ENCODE measurements around the gene CHMP6.
"Not testable (repeated sequence)": the region's sequence is repeated elsewhere in the genome, so short reads cannot be mapped to it uniquely, and the experiment has no call there.

Gene CHMP6

GRCh38 chr17:81013642-81014041, 22.0 kb downstream of the CHMP6 start:
- peaks cover 6% of the 10 kb centered on the region for H3K36me3 Mint-ChIP-seq (ENCODE audit: low read depth)
- no peak overlapping the region for H3K4me3 Mint-ChIP-seq
- intact Hi-C loops (cut with micrococcal nuclease) = no loop called here
- H3K9me3 Mint-ChIP-seq = peaks cover 14% of the 10 kb centered on the region
- H3K4me1 Mint-ChIP-seq (ENCODE audit: low read depth) = peaks cover 42% of the 10 kb centered on the region
- peaks cover 3% of the 10 kb centered on the region for H3K27me3 Mint-ChIP-seq
- H3K27ac Mint-ChIP-seq = no peak overlapping the region

GRCh38 chr17:81015136-81015535, 23.5 kb downstream of the CHMP6 start:
- H3K36me3 Mint-ChIP-seq (ENCODE audit: low read depth) = peaks cover 6% of the 10 kb centered on the region
- intact Hi-C loops (cut with micrococcal nuclease) = no loop called here
- peaks cover 13% of the 10 kb centered on the region for H3K27me3 Mint-ChIP-seq
- H3K4me3 Mint-ChIP-seq = no peak overlapping the region
- H3K4me1 Mint-ChIP-seq (ENCODE audit: low read depth) = peaks cover 39% of the 10 kb centered on the region
- no peak overlapping the region for H3K27ac Mint-ChIP-seq
- H3K9me3 Mint-ChIP-seq = peaks cover 14% of the 10 kb centered on the region

GRCh38 chr17:81016575-81016974, 24.9 kb downstream of the CHMP6 start:
- H3K27ac Mint-ChIP-seq = no peak overlapping the region
- peaks cover 19% of the 10 kb centered on the region for H3K27me3 Mint-ChIP-seq
- peaks cover 2% of the 10 kb centered on the region for H3K9me3 Mint-ChIP-seq
- no peaks in the 10 kb centered on the region for H3K36me3 Mint-ChIP-seq (ENCODE audit: low read depth)
- peaks cover 39% of the 10 kb centered on the region for H3K4me1 Mint-ChIP-seq (ENCODE audit: low read depth)
- no peak overlapping the region for H3K4me3 Mint-ChIP-seq
- intact Hi-C loops (cut with micrococcal nuclease) = no loop called here

GRCh38 chr17:81017330-81017729, 25.7 kb downstream of the CHMP6 start:
- intact Hi-C loops (cut with micrococcal nuclease); H3K4me3 Mint-ChIP-seq; H3K9me3 Mint-ChIP-seq: not testable (repeated sequence)

GRCh38 chr17:81018044-81018802, 26.6 kb downstream of the CHMP6 start:
- Mint-ChIP-seq H3K36me3 (ENCODE audit: low read depth) (no peaks in the 10 kb centered on the region), H3K27me3 (peaks cover 22% of the 10 kb centered on the region), H3K4me3 (peak overlapping the region; percentile 75), H3K9me3 (no peaks in the 10 kb centered on the region), H3K27ac (peak overlapping the region; percentile 89), H3K4me1 (ENCODE audit: low read depth) (peaks cover 34% of the 10 kb centered on the region)
- intact Hi-C loops (cut with micrococcal nuclease) = no loop called here

More at GRCh38 chr17:81017330-81017729, 25.7 kb downstream of the CHMP6 start:
- Mint-ChIP-seq H3K27ac (peak overlapping the region; percentile 89), H3K4me1 (ENCODE audit: low read depth) (peaks cover 34% of the 10 kb centered on the region), H3K27me3 (peaks cover 20% of the 10 kb centered on the region)
- H3K36me3 Mint-ChIP-seq (ENCODE audit: low read depth) = not testable (repeated sequence)

GRCh38 chr17:81019563-81020442, 28.2 kb downstream of the CHMP6 start:
- no peaks in the 10 kb centered on the region for H3K36me3 Mint-ChIP-seq (ENCODE audit: low read depth)
- intact Hi-C loops (cut with micrococcal nuclease) = no loop called here
- H3K4me1 Mint-ChIP-seq (ENCODE audit: low read depth) = peaks cover 39% of the 10 kb centered on the region
- H3K9me3 Mint-ChIP-seq = no peaks in the 10 kb centered on the region
- H3K4me3 Mint-ChIP-seq = no peak overlapping the region
- peak overlapping the region; percentile 89 for H3K27ac Mint-ChIP-seq
- H3K27me3 Mint-ChIP-seq = peaks cover 30% of the 10 kb centered on the region

GRCh38 chr17:81020443-81020766, 28.8 kb downstream of the CHMP6 start:
- peaks cover 36% of the 10 kb centered on the region for H3K27me3 Mint-ChIP-seq
- peak overlapping the region; percentile 89 for H3K27ac Mint-ChIP-seq
- H3K4me1 Mint-ChIP-seq (ENCODE audit: low read depth) = peaks cover 39% of the 10 kb centered on the region
- intact Hi-C loops (cut with micrococcal nuclease) = no loop called here
- no peak overlapping the region for H3K4me3 Mint-ChIP-seq
- no peaks in the 10 kb centered on the region for H3K36me3 Mint-ChIP-seq (ENCODE audit: low read depth)
- no peaks in the 10 kb centered on the region for H3K9me3 Mint-ChIP-seq

GRCh38 chr17:81020767-81021497, 29.3 kb downstream of the CHMP6 start:
- intact Hi-C loops (cut with micrococcal nuclease) = no loop called here
- Mint-ChIP-seq H3K36me3 (ENCODE audit: low read depth) (no peaks in the 10 kb centered on the region), H3K27ac (peak overlapping the region; percentile 89), H3K4me3 (no peak overlapping the region), H3K4me1 (ENCODE audit: low read depth) (peaks cover 39% of the 10 kb centered on the region), H3K9me3 (no peaks in the 10 kb centered on the region), H3K27me3 (peaks cover 38% of the 10 kb centered on the region)

GRCh38 chr17:81021531-81022343, 30.1 kb downstream of the CHMP6 start:
- peaks cover 39% of the 10 kb centered on the region for H3K4me1 Mint-ChIP-seq (ENCODE audit: low read depth)
- intact Hi-C loops (cut with micrococcal nuclease) = no loop called here
- peaks cover 46% of the 10 kb centered on the region for H3K27me3 Mint-ChIP-seq
- H3K9me3 Mint-ChIP-seq = peaks cover 3% of the 10 kb centered on the region
- no peak overlapping the region for H3K27ac Mint-ChIP-seq
- H3K36me3 Mint-ChIP-seq (ENCODE audit: low read depth) = no peaks in the 10 kb centered on the region
- H3K4me3 Mint-ChIP-seq = no peak overlapping the region

- H3K4me3 Mint-ChIP-seq = no peak overlapping the region
Measured at GRCh38 chr17:81022344-81022676, 30.7 kb downstream of the CHMP6 start.

GRCh38 chr17:81025065-81025740, 33.6 kb downstream of the CHMP6 start:
- no peak overlapping the region for H3K4me3 Mint-ChIP-seq
- intact Hi-C loops (cut with micrococcal nuclease) = loop anchor here (2.0 kb wide), 1 partner anchor 76 kb away; no protein-coding TSS in a partner anchor
- peaks cover 68% of the 10 kb centered on the region for H3K27me3 Mint-ChIP-seq

More at GRCh38 chr17:81022344-81022676, 30.7 kb downstream of the CHMP6 start:
- H3K36me3 Mint-ChIP-seq (ENCODE audit: low read depth) = no peaks in the 10 kb centered on the region
- no peak overlapping the region for H3K27ac Mint-ChIP-seq
- peaks cover 52% of the 10 kb centered on the region for H3K27me3 Mint-ChIP-seq
- intact Hi-C loops (cut with micrococcal nuclease) = no loop called here
- peaks cover 39% of the 10 kb centered on the region for H3K4me1 Mint-ChIP-seq (ENCODE audit: low read depth)
- peaks cover 8% of the 10 kb centered on the region for H3K9me3 Mint-ChIP-seq

GRCh38 chr17:81025741-81026129, 34.1 kb downstream of the CHMP6 start:
- Mint-ChIP-seq H3K9me3 (peaks cover 9% of the 10 kb centered on the region), H3K4me1 (ENCODE audit: low read depth) (peaks cover 38% of the 10 kb centered on the region), H3K27me3 (peaks cover 68% of the 10 kb centered on the region), H3K36me3 (ENCODE audit: low read depth) (peaks cover 6% of the 10 kb centered on the region), H3K4me3 (no peak overlapping the region), H3K27ac (no peak overlapping the region)
- intact Hi-C loops (cut with micrococcal nuclease) = loop anchor here (2.0 kb wide), 1 partner anchor 75 kb away; no protein-coding TSS in a partner anchor

More at GRCh38 chr17:81025065-81025740, 33.6 kb downstream of the CHMP6 start:
- Mint-ChIP-seq H3K9me3 (peaks cover 9% of the 10 kb centered on the region), H3K27ac (no peak overlapping the region), H3K36me3 (ENCODE audit: low read depth) (peaks cover under 1% of the 10 kb centered on the region), H3K4me1 (ENCODE audit: low read depth) (peaks cover 38% of the 10 kb centered on the region)
